ENCODE data around the gene CYB561D2.

CYB561D2 gene

DNA sequence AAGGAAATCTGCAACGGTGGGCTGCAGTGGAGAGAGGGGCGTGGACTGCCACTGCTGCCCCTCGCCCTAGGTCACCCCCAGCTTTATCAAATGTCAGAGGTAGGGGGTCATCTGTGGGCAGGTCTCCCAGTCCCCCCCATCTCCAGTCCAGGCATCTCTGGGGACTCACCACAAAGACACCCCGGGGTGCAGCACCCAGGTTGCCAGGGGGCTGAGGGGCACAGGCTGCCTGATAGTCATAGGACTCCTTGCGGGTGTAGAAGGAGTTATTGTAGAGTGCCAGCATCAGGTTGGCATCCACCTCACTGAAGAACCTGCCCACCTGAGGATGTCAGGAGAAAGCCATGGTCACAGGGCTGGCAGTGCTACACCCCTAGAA is 15.2 kb downstream of the CYB561D2 start:
- DNase-seq (ENCODE audit: low spot score): no peak

DNA sequence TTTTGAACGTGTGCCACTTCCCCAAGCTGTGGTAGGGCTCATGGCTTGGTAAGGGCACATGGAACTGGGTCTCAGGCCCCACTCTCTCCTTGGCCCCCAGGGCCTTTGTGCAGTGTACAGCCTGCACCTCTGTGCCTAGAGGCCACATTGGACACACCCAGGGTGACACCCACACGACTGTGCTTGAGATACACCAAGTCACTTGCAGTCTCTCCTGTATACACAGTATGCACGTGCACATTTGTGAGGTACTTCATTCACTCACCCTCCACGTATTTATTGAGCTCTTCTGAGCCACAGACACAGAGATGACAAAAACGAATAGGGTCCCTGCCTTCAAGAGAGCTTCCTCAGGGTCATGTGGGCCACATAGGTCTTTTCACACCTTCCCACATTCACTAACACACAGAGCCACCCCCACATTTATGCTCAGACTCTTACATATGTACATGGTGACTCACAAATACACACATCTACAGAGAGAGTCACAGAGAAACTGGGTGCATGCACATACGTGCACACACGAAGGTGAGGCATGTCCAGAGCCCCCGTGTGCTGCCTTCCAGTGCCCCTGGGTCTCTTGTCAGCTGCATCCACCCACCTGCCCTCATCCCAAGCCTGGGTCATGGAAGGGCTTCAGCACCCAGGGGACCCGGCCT is 18.5 kb downstream of the CYB561D2 start:
- DNase-seq (ENCODE audit: low spot score): no peak

DNA sequence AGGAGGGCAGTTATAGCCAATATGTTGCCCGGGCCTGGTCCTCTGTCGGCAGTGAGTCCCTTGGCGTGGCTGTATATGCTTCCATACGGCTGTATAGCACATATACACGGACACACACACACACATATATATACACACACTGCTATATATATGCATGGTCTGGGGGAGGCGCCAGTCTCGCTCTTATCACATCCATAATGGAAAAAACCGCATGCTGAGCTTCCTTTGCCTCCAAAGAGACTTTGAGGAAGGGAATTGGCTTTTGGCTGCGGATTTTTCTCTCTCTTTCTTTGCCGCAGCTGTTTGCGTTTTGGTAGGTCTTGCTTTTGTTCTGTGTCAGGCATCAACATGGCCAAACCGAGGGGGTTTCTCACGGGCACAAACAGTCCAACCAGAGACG is 19.9 kb downstream of the CYB561D2 start:
- no peak for DNase-seq (ENCODE audit: low spot score)

DNA sequence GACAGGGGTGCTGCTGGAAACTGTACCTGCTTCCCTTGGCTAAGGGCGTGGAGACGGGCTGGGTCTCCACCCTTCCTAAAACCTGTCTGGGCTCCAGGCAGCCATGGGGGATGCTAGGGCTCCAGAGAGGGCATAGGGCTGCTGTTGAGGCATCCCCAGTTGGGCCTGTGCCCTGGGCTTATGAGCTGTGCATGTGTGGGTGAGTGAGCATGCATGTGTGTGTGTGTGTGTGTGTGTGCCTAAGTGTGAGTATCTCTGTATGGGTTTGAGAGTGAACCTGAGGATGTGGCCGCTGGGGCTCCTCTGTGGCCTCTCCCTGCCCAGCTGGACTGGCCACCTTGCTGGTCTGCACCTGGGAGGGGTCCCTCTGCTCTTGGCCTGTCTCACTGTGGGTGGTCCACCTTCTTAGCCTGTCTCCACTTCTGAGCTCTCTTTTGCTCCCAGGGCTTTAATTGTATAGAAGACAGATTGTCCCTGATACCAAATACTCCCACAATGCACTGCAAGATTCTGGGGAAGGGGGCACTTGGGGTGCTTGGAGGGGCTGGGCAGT is 20.5 kb downstream of the CYB561D2 start:
- no peak for DNase-seq (ENCODE audit: low spot score)

DNA sequence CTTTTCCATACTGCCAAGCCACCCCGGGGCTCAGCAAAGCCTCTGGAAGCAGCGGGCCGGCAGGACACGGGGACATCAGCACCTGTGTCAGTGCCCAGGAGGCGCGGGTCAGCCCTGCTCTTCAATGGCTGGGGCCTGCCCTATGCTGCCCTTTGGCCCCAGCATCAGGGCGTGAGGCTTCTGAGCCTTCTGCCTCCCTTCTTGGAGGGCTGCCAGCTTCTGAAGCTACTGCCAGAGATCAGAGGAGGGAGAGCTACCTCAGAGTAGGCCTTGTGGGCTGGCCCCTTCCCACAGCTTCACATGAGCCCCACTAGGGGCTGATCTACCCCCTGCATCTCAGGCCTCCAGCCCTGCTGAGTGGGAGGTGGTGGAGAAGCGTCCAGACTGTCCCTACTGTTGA is 21.7 kb downstream of the CYB561D2 start:
- no peak for DNase-seq (ENCODE audit: low spot score)

DNA sequence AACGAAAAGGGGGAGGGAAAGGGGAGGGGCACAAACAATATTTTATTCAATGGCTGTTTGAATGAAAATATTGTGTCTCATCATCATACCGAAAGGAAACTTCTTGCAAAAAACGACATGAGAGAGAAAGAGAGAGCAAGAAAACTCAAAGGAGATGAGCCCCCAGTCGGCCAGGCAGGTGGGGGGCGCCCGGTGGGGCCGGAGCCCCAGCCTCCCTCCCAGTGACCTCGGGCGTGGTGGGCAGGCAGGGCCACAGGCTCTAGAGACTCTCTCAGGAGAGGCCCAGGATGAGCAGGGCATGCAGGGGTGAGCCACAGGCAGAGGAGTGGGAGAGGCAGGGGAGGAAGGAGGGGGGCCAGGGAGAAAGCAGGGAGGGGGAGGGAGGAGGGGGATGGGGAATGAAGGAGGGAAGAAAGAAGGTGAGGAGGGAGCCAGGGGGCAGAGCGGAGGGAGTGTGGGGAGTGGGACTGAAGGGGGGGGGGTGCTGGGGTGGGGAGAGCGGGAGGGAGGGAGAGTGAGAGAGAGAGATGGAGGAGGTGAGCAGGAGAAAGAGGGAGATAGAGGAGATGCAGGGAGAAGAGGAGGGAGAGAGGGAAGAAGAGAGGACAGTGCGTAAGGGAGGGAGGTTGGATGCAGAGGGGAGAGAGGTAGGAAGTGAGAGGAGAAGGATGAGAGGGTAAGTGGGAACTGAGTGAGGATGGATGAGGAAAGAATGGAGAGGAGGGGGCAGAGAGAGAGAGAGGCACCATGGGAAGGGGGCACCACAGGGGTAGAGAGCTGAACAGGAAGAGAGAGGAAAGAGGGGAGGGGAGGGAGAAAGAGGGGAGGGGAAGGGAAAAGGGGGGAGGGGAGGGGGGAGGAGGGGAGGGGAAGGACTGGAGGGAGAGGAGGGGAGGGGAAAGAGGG is 22.7 kb downstream of the CYB561D2 start:
- no peak for DNase-seq (ENCODE audit: low spot score)

DNA sequence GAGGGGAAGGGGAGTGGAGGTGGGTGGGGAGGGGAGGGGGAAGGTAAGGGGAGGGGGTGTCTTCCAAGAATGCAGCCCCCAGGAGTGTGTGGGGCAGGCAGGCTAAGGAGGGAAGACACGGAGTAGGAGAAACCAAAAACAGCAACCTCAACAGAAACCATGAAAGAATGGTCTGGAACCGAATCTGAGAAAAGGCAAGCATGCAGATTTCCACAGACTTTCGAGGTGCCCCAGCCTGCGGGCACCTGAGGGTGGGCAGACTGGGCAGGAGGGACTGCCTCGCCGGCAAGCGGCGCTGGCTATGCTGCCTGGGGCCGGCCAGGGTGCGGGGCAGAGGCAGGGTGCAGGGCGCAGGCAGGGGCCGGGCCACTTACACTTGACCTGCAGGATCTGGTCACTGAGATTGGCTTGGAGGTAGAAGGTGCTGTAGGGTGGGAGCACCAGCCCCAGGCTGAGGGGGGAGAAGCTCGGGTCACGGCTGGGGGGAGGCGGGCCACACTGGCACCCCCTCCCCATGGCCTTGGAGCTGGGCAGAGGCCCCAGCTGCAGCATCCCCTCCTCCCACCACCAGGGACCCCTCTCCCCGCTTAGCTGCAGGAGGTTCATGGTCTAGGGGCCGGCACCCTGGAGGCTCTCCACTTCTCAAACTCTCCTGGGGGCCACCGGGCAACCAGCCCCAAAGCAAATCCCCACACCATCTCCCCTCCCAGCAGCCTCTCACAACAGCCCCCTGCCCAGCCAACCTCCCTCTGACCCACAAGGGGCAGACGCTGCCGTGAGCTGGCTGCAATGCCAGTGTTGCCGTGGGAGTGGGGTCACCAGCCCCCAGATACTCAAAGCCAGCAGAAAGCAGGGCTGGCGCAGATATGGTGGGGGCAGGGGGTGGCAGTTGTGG is 23.9 kb downstream of the CYB561D2 start:
- no peak for DNase-seq (ENCODE audit: low spot score)

DNA sequence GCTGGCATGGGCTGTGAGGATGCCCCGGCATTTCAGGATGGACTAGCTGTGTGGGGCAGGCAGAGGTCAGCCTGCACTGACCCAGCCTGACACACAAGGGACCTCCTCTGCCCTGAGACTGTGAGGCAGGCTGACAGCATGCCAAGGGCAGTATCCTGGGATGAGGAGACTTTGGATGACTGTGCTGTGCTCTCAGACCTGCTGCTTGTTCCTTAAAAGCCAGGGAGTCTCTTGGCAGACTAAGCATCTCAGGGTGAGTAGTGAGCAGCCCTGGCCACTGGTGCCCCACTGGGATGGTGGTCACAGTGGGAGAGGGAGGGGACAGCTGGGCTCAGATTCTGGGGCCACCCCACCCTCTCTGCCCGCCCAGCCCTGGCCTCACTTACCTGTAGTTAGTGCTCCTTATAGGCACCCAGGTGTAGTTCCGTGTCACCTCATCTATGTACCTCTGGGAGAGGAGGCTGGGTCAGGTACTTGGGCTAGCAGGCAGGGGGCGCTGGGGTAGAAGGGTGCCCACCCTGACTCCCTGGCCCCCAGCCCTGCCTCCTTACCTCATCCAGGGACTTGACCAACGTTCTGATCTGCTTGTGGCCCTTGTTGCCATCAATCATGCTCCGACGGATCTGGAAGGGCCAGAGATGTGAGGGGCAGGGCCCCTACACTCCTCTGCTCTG is 24.7 kb downstream of the CYB561D2 start:
- no peak for DNase-seq (ENCODE audit: low spot score)

DNA sequence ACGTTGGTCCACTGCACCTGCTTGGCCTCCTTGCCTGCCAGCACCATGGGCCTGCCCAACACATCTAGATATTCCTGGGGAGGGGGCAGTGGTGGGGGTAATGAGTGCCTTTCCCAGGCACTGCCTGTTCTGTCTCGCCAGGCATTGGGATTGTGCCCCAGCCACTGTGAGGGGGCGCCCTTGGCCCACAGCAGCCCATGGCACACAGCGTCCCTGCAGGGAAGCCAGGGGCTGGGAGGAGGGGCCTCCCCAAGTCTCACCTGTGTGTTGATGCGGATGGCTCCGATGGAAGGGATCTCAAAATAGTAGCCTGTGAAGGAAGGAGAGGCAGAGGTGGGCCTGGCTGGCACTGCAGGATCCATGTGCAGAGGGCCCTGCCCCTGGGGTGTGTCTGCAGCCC is 27.4 kb downstream of the CYB561D2 start:
- DNase-seq (ENCODE audit: low spot score): no peak

DNA sequence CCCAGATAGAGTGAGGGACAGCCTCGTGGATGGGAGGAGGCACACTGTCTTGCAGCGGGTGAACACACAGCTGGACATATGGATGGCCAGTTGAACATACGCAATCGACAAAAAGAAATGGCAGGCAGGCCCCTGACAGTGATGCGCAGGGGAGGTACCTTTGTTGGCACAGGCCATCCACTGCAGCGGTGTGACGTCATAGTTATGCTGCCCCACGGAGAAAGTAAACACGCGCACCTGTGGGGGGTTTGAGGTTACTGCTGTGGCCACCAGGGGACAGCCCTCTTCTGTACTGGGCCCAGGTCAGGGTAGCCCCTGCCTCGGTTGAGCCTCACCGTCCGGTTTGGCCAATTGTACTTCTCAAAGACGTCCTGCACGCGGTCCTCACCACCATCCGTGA is 28.1 kb downstream of the CYB561D2 start:
- DNase-seq (ENCODE audit: low spot score): no peak

DNA sequence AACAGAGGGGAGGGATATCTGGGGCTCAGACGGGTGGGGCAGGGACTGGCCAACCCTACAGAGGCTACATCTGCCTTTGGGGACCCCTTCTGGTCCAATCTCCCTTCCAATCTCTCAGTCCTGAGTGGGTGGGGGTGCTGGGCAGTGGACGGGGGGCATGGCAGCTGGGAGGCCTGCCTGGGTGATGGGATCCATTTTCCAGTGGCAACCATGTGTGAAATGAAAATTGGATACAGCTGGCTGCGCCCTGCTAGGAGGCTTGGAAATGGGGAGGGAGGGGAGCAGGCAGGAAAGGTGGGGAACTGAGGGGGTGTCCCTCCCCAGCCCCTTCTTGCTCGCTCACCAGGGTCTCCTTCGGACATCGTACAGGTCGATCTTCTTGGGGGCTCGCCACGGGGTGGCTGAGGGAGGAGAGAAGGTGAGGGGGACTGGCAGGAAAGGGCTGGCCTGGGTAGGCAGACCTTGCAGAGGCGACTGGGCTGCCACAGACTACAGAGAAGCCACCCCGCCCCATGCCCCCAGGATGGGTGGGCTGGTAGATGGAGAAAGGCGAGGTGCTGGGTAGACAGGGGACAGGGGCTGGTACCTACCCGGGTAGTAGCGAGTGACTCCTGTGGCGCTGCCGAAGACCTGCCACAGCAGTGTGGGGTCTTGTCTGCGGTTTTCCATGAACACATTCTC is 29.9 kb downstream of the CYB561D2 start:
- no peak for DNase-seq (ENCODE audit: low spot score)

DNA sequence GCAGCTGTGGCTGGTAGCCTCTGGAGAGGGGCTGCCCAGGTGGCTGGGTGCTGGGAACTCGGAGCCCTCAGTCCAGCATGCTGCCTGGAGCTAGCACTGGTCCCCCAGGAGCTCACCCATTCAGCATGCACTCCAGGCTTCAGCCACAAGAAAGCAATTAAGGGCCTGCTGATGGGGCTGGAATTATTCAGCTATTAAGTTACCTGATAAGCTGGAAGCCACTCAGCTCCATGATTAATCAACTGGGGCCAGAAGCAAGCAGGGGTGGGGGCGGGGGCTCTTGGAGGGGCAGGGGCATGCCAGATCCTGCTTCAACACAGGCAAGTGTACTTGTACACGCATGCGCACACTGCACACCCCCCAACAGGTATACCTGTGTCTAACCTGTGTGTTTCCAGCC is 30.7 kb downstream of the CYB561D2 start:
- DNase-seq (ENCODE audit: low spot score): no peak

DNA sequence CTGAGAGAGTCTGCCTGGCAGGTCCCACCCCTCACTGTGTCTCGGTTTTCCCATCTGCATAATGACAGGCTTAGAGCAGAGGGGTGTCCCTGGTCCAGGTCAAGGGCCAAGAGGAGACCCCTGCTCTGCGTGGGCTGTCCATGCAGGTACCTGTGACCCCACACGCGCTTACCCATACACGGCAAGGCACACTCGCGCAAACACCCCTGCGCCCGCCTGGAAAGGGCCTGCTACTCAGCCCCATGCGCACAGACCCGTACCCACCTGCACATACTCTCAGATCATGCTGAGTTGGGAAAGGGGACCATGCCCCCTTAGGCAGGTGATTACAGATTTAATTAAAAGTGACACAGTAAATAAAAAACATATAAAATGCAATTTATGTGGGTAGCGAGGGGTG is 32.1 kb downstream of the CYB561D2 start:
- no peak for DNase-seq (ENCODE audit: low spot score)

DNA sequence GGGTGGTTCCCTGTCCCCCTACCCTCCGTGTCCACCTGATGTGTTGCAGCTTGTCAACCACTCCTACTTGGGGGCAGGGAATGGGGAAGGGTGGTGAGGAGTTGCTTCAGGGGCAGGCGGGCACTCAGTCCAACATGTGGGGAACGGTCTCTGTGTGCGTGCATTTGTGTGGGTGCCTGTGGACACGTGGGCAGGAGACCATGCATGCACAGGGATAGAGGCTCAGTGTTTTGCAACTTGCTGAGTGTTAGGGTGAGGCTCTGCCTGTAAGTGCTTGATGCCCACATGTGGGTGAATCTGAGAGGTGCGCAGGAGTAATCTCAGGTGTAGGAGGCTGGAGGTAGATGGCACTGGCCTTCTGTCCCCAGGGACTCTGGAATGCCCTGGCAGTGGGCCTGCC is 33.1 kb downstream of the CYB561D2 start:
- no peak for DNase-seq (ENCODE audit: low spot score)

DNA sequence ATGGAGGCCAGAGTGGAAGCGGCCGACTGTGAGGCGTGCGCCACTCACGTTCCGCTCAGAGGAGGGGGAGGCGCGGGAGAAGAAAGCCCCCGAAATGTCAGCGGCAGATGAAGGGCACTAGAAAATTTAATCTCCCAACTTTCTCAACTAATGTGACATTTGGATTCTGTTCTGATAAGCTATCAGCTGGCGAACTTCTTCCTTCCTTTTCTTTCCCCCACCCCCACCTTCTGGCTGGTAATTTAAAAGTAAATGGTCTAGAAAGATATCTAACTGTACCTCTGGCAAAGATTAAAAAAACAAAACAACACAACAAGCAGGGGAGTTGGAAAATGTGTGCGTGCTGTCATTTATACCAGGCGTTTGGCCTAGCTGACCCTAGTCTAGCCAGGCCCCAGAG is 35.1 kb downstream of the CYB561D2 start:
- DNase-seq (ENCODE audit: low spot score): no peak

DNA sequence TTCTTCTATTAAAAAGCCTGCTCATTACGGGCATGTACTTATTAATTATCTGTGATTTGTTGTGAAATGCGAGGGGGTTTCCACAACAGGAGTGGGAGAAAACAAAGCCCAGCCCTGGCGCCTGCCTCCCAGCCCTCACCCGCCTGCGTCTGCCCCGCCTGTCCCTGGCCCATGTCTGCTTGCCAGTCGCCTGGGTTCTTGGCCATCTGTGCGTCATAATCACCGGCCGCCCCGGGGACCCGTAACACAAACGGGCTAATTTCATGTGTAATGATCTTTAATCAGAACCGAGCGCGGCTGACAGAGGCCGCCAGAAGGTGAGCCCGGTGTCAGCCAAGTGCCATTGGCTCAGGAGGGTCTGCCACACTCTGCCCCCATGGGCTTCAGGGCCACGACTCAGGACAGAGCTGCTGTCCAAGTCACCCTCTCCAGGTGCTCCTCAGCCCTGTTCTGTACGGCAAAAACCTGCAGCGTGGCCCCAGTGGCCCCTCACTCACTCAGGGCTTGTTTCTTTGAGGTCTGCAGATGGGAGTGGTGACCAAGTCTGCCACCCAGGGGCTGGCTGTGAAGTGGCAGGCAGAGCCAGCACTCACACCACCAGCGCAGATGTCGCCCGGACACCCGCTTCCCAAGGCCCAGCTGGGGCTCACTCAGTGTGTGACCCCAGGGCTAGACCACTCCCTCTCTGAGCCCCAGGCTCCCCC is 37.5 kb downstream of the CYB561D2 start:
- DNase-seq (ENCODE audit: low spot score): no peak

DNA sequence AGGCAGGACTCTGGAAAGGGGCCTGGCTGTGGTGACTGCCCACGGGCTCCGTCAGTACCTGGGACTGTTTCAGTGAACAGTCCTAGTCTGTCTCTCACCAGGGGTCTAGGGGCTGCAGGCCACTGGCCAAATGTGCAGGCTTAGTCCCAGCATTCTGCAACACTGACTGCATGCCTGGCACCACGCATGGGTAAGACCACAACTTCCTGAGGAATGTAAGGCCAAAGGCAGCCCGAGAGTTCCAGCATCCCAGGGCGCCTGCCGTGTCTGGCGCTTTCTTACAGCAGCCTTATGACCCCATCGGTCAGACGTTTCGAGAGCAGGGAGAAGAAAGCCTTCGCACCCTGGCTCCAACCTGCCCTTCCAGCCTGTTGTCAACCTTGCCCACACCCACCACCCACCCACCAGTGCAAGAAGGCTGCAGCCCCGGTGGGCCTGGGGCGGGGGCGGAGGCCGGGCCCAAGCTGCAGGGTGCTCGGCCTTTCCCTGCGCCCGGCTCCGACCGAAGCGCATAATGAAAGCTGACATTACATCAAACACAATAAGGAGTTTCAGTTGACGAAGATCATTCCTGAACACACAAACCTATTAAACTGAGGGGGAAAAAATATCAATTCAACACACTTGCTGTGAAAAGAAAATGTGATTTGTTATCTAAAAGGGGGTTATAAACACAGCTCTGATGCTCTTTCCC is 38.2 kb downstream of the CYB561D2 start:
- no peak for DNase-seq (ENCODE audit: low spot score)

DNA sequence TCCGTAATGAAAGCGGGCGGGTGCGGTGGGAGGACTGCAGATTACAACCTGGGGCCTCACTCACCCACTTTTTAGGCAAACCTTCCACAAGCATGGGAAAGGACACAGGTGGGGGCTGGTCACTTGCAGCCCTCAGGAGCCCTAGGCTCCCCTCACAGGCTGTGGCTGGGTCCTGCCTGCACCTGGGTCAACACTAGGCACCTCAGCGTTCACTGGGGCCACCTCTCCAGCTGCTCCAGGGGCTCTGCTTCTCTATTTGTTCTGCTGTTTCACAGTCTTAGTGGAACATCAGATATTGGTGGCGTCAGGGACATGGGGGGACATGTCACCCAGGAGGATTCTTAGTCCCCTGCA is 38.7 kb downstream of the CYB561D2 start:
- no peak for DNase-seq (ENCODE audit: low spot score)

DNA sequence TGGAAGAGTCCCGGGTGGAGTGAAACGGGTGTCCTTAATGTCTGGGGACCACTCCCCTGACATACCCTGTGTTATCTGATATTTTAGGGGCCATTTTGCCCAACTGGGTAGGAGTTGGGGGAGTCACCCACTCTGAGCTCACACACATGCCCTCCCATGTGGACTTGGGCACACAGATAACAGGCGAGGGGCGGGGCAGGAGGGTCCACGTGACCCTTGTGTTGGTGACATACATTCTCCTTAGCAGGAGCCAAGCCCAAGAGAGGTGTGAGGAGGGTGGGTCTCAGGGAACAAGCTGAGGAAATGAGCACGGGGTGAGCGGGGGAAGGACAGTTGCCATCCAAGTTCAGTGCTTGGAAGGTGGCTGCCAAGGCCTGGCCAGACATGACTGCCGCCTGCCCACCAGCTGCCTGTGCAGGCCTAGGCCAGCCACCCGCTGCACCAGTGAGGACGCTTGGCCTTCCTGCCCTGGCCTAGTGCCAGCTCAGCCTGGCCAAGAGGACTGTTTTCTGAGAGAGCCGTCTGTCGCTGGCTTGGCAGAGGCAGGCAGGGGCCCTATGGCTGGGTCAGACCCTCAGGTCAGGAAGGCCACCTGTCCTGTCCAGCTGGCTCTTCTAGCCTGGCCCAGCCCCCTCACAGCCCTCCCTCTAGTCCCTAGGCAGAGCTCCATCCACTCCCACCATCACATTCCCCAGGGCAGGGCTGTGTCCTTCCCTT is 40.0 kb downstream of the CYB561D2 start:
- no peak for DNase-seq (ENCODE audit: low spot score)

Data from germinal center (tissue), 1 donor.